SW480 (cell line): ENCODE results near the gene FMO2.

Source experiments
- DNase-seq: peaks from one replicate; pipeline ENCODE4 v3.0.0-alpha.2; 2016; ENCODE audit warnings: low spot score

FMO2 gene

DNA sequence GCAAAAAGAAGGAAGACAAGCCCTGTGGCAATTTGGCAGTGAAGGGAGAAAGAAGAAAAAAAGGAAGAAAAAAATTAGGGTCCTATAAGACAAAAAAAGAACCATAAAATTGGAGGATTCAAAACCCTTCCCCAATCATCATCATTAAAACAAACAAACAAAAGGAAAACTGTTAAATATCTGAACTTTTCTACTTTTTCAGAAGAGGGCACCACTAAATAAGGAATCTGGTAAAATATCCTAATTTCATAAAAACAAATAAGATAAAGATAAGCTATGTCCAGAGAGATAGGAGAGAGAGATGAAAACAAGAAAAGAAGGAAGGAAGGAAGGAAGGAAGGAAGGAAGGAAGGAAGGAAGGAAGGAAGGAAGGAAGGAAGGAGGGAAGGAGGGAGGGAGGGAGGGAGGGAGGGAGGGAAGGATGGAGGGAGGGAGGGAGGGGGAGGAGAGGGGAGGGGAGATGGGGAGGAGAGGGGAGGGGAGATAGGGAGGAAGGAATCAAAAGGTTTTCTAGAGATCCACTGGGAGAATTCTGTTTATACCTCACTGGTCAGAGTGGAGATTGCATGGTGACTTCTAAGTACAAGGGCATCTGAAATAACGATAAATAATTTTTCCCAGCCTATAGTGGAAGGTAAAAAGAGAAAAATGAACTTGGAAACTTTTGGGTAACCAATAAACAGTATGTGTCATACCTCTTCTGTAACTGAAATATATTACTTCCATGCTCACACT lies 10.4 kb upstream of the FMO2 start:
- DNase-seq = no peak

DNA sequence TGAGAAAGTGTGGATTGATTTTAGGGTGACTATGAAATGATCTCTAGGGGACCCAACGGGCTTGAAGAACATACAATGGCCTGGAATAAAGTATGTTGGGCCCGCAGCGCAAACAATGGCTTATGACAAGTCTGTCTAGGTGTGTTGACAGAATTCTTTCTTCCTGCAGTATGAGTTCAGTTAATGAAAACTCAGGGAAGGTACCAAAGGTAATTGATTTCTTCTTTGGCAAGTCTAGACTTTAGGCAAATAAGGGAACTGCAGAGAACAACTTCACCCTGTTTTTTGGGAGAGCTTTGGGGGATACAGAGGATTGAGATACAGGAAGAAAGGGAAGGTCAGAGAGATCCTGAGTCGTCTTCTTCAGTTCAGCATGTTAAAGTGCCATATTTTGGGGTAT lies 7.8 kb upstream of the FMO2 start:
- DNase-seq = no peak

DNA sequence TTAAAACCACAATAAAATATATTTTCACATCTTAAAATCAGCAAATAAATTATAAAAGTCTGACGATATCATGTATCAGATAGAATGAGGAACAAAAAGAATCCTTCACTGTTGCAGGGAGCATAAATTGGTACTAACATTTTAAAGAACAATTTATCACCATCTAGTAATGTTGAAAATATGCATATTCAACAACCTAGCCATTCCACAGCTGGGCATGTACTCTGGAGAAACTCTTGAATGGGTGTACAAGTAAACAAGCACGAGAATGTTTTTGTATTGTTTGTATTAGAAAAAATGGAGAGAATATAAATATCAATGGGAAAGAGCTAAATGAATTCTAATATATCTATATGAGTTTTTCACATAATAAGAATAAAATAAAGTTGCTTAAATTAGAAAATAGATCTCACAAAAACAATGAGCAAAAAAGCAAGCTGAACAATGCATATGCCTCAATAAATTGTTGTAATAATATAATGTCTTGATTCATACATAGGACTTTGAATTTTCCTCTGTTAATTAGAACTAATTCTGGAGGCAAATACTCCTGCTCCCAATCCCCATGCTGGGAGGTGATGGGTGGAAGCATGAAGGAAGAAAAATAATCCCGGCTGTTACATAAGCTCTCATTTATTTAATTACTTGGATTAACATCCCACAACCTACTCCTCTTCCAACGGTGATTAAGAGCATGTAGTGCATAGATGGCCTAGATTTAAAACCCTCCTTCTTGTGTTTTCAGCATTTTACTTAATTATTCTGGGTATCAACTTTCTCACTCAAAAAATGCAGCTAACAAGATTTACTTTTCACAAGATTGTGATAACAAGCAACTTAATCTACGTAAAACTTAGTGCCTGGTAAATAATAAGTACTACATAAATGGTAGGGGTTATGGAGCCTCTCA lies 5.5 kb upstream of the FMO2 start:
- DNase-seq = no peak

DNA sequence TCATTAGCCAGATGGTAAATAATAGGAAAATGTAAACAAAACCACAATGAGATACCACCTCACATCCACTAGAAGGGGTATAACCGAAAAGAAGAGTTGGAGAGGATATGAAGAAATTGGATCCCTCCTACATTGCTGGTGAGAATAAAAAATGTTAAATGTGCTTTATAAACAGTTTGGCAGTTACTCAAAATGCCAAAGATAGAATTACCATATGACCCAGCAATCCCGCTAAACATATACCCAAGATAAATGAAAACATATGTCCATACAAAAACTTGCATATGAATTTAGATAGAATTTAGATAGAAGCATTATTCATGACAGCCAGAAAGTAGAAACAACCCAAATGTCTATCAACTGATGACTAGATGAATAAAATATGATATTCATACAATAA lies 4.4 kb upstream of the FMO2 start:
- DNase-seq = no peak

DNA sequence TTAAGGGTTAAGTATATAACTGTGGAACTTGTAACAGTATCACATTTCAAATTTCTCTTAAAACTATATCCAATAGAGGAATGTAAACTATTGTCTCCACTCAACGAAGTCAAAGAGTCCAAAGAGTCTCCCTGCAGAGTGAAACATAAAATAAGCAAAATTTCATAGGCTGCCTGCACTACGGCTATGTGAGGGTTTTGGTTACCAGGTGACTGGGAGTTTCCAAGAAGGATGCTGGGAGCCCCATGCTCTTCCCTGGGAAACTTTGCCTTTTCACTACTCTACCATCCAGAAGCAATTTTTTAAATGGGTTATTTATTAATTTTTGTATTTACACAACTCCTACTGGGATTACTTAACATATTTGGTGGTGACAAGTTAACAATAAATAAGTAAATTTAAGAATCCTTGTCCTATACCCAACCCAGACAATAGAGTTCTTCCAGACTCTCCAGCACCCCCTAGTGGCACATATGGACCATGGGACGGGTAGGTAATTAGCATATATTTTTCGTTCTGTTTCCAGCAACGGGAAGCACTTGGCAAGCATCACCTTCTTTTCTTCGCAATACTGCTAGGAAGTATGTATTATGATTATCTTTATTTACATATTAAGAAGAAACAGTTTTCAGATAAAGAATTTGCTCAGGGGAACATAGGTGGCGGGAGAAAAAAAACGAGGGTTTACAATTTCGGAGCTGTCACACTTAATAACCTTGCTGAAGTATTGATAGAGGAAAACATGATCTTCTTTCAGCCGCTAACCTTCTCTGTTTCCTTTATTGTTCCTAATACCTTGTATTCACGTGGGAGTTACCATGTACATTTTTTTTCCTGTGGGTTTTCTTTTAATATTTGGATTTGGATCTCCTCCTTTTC lies 3.5 kb downstream of the FMO2 start:
- peak; percentile 55 for DNase-seq

DNA sequence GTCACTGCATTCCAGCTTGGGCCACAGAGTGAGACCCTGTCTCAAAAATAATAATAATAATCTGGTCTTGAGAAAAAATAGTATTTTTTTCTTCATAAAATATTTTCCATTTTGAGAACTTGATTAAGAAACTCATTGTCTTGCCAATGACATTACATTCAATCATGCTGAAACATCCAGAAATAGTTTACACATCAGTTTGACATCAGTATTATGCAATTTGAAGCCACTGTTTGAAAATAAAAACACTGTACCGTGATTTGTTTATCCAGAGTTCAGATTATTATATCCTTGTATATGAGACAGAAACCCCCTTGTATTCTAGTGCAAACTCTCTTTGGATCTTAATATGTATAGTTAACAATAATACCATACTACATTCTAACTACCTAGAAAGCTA lies 6.9 kb downstream of the FMO2 start:
- DNase-seq = no peak

- no peak for DNase-seq
These were observed 10.7 kb downstream of the FMO2 start for GRCh38 chr1:171195767-171196166.

GRCh38 chr1:171196351-171196750 lies 11.3 kb downstream of the FMO2 start:
- no peak for DNase-seq

DNA sequence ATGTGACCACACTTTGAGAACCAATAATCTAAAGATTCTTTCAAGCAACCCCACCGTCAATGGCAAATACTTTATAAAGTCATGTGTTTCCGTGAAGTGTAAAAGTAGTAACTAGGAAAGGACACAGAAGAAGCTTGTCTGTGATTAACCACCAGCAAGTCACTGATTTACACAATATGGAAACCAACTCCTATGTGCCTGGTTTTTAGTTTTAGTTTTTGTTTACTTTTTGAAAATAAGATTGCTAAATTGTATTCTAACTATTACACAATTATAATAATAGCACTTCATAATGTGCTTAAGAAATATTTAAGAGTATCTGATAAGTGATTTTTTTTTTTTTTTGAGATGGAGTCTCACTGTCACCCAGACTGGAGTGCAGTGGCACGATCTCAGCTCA lies 13.0 kb downstream of the FMO2 start:
- no peak for DNase-seq

GRCh38 chr1:171204296-171204695 lies 19.2 kb downstream of the FMO2 start:
- no peak for DNase-seq

- no peak for DNase-seq
These were observed 21.3 kb downstream of the FMO2 start for GRCh38 chr1:171206204-171206977.

DNA sequence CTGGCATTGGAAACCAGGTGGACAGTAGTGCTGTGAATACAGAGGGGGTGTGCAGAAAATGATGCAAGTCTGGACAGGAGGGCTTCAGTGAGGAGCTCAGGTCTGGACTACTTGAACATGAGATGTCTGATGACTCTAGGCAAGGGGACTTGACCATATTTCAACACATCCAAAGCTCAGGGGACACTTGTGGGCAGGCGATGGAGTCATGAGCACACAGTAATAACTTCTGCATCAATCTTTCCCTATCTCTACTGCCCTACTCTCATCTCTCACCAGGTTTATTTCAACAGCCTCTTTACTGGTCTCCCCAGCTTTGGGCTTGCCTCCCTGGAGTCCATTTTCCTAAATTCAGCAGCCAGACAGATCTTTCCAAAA lies 21.9 kb downstream of the FMO2 start:
- DNase-seq = no peak

DNA sequence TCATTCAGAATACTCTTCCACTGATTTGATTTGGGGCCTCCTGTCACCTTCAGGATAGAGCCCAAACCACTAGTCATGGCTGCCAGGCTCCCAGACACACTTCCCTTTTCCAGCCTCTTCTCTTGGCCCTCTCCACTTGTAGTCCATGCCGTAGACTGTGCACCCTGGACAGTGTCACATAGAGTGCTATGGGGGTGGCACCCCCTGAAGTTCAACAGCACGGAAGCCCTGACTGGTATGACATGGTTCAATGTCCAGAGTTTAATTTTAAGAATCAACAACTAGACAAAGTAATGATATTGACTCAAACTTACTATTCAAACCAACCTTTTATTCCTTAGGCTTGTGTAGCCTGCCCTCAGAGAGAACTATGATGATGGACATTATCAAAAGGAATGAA lies 22.3 kb downstream of the FMO2 start:
- DNase-seq = no peak

GRCh38 chr1:171210355-171210754 lies 25.3 kb downstream of the FMO2 start:
- DNase-seq = no peak

GRCh38 chr1:171212607-171213351 lies 27.7 kb downstream of the FMO2 start:
- no peak for DNase-seq

DNA sequence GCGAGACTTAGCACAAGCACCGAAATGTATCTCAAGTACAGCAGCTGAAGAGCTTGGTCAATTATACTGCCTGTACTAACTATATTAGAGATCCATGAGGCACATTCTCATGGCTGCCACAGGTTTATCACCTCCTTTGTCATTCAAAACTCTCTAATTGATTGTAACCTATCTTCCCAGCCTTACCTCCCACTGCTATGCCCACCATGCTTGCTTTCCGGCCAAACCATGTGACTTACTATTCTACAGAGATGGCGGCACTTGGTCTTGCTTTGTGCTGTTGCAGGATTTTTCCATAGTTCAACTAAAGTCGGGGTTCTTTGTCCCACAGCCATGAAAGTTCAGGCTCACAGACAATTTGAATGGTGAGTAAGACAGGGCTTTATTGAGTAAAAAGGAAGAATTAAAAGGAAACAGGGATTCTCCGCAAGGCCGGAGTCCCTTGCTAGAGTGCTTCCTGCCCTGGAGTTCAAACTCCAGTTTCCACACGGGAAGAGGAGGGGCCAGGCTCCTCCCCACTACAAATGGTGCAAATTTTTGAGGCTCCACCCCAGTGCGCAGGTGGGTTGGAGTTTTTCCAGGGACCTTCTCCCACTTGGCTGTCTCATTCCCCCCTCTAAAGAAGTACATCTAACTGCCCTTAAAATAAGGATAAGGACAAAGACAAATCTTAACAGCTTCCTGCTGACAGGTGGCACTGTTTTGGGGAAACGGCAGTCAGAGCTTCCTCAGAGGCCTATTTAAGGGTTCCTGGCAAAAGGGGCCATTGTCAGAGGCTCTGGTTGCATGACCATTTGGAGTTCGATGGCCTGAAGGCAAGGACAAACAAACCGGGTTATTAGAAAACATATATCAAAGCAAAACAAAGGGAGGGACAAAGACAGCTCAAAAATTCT lies 28.7 kb downstream of the FMO2 start:
- DNase-seq = no peak

DNA sequence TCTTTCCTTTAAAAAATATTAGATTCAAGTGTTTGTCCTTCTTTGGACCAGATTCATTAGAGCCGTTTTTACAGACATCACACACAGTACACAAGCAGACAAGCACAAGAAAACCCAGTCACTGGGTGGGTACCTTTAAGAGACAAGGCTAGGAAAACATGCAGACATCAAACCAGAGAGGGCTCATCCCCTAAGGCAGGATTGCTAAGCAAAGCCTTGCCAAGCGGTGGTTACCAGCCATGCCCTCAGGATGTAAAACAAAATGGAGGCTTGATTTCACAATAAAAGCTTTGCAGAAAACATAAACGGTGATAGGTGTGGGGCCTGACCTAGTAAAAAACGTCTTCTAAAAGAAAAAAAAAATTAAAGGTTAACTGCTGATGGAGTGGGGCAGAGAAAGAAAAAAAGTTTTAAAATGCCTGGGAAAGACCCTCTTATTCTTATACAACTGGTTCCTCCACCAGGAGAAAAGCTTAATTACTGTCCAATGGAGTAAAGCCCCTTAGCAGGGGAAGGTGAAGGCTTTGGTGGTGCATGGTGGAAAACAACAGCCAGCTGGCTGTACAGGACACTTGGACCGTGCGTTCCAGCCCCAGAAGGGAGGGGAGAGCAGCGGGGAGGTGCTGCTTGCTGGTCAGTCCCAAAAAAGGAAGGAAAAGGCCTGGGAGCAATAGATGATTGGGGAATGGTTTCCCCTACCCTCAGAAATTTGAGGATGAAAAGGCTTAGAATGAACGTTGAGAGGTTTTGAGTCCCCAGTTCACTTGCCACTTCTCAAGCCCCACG lies 32.8 kb downstream of the FMO2 start:
- DNase-seq = no peak

GRCh38 chr1:171218661-171219060 lies 33.6 kb downstream of the FMO2 start:
- no peak for DNase-seq
